ENCODE results near the gene JMJD6.

JMJD6 gene

GRCh38 chr17:76726231-76726775, at the start of gene JMJD6:
JMJD6 (minus strand) TSS chr17:76726606; CDS start chr17:76726475, 131 bp downstream.
- Histone ChIP-seq H3K9me3 (ENCODE audit: control insufficient read depth, low read length) (no peaks in the 10 kb centered on the region), H3K36me3 (ENCODE audit: control insufficient read depth, insufficient read depth, low read length, severe bottlenecking) (peaks cover 39% of the 10 kb centered on the region), H3K9ac (ENCODE audit: low read length) (peak within 1 kb of the TSS; percentile 98), H3K27me3 (replicated peaks; ENCODE audit: control insufficient read depth, insufficient read depth, low read length) (no peaks in the 10 kb centered on the region), H3K4me3 (ENCODE audit: low read length) (peak within 1 kb of the TSS; percentile 92), H3K4me1 (ENCODE audit: control insufficient read depth, insufficient read depth, low read length) (peaks cover 35% of the 10 kb centered on the region)
- peak; percentile 97 for DNase-seq (ENCODE audit: low read depth)

- DNase-seq (ENCODE audit: low read depth), result no peak
- H3K27me3 ChIP-seq (replicated peaks; ENCODE audit: control insufficient read depth, insufficient read depth, low read length), result no peaks in the 10 kb centered on the region
- H3K4me1 ChIP-seq (ENCODE audit: control insufficient read depth, insufficient read depth, low read length), result peaks cover 8% of the 10 kb centered on the region
- H3K36me3 ChIP-seq (ENCODE audit: control insufficient read depth, insufficient read depth, low read length, severe bottlenecking), result peaks cover 54% of the 10 kb centered on the region
- H3K9ac ChIP-seq (ENCODE audit: low read length), result no peak overlapping the region
- H3K4me3 ChIP-seq (ENCODE audit: low read length), result no peak overlapping the region
- H3K9me3 ChIP-seq (ENCODE audit: control insufficient read depth, low read length), result no peaks in the 10 kb centered on the region
Measured at GRCh38 chr17:76775021-76775600, 48.7 kb upstream of the JMJD6 start.

- DNase-seq (ENCODE audit: low read depth), result peak; percentile 81
- H3K4me3 ChIP-seq (ENCODE audit: low read length), result peak overlapping the region; percentile 45
Measured at GRCh38 chr17:76772842-76773525, 46.6 kb upstream of the JMJD6 start.

GRCh38 chr17:76758570-76758969, 32.2 kb upstream of the JMJD6 start:
- H3K4me1 ChIP-seq (ENCODE audit: control insufficient read depth, insufficient read depth, low read length), result no peaks in the 10 kb centered on the region
- H3K36me3 ChIP-seq (ENCODE audit: control insufficient read depth, insufficient read depth, low read length, severe bottlenecking), result peaks cover 40% of the 10 kb centered on the region
- H3K4me3 ChIP-seq (ENCODE audit: low read length), result no peak overlapping the region
- no peaks in the 10 kb centered on the region for H3K27me3 ChIP-seq (replicated peaks; ENCODE audit: control insufficient read depth, insufficient read depth, low read length)
- H3K9me3 ChIP-seq (ENCODE audit: control insufficient read depth, low read length), result no peaks in the 10 kb centered on the region
- H3K9ac ChIP-seq (ENCODE audit: low read length), result no peak overlapping the region
- DNase-seq (ENCODE audit: low read depth), result no peak

More at GRCh38 chr17:76772842-76773525, 46.6 kb upstream of the JMJD6 start:
- H3K27me3 ChIP-seq (replicated peaks; ENCODE audit: control insufficient read depth, insufficient read depth, low read length), result no peaks in the 10 kb centered on the region
- H3K9me3 ChIP-seq (ENCODE audit: control insufficient read depth, low read length), result no peaks in the 10 kb centered on the region
- peaks cover 63% of the 10 kb centered on the region for H3K36me3 ChIP-seq (ENCODE audit: control insufficient read depth, insufficient read depth, low read length, severe bottlenecking)
- peaks cover 8% of the 10 kb centered on the region for H3K4me1 ChIP-seq (ENCODE audit: control insufficient read depth, insufficient read depth, low read length)
- H3K9ac ChIP-seq (ENCODE audit: low read length), result peak overlapping the region; percentile 20

GRCh38 chr17:76757256-76757655, 30.9 kb upstream of the JMJD6 start:
- Histone ChIP-seq H3K9ac (ENCODE audit: low read length) (no peak overlapping the region), H3K4me3 (ENCODE audit: low read length) (no peak overlapping the region), H3K27me3 (replicated peaks; ENCODE audit: control insufficient read depth, insufficient read depth, low read length) (no peaks in the 10 kb centered on the region), H3K9me3 (ENCODE audit: control insufficient read depth, low read length) (no peaks in the 10 kb centered on the region), H3K36me3 (ENCODE audit: control insufficient read depth, insufficient read depth, low read length, severe bottlenecking) (peaks cover 49% of the 10 kb centered on the region), H3K4me1 (ENCODE audit: control insufficient read depth, insufficient read depth, low read length) (no peaks in the 10 kb centered on the region)
- no peak for DNase-seq (ENCODE audit: low read depth)

- Histone ChIP-seq H3K4me1 (ENCODE audit: control insufficient read depth, insufficient read depth, low read length) (no peaks in the 10 kb centered on the region), H3K9ac (ENCODE audit: low read length) (no peak overlapping the region), H3K4me3 (ENCODE audit: low read length) (no peak overlapping the region), H3K36me3 (ENCODE audit: control insufficient read depth, insufficient read depth, low read length, severe bottlenecking) (peaks cover 50% of the 10 kb centered on the region), H3K9me3 (ENCODE audit: control insufficient read depth, low read length) (no peaks in the 10 kb centered on the region), H3K27me3 (replicated peaks; ENCODE audit: control insufficient read depth, insufficient read depth, low read length) (no peaks in the 10 kb centered on the region)
- no peak for DNase-seq (ENCODE audit: low read depth)
Measured at GRCh38 chr17:76755285-76755684, 28.9 kb upstream of the JMJD6 start.

GRCh38 chr17:76753061-76753961, 26.9 kb upstream of the JMJD6 start:
- Histone ChIP-seq H3K36me3 (ENCODE audit: control insufficient read depth, insufficient read depth, low read length, severe bottlenecking) (peaks cover 44% of the 10 kb centered on the region), H3K9me3 (ENCODE audit: control insufficient read depth, low read length) (no peaks in the 10 kb centered on the region), H3K27me3 (replicated peaks; ENCODE audit: control insufficient read depth, insufficient read depth, low read length) (no peaks in the 10 kb centered on the region), H3K9ac (ENCODE audit: low read length) (no peak overlapping the region), H3K4me1 (ENCODE audit: control insufficient read depth, insufficient read depth, low read length) (no peaks in the 10 kb centered on the region), H3K4me3 (ENCODE audit: low read length) (no peak overlapping the region)
- no peak for DNase-seq (ENCODE audit: low read depth)

GRCh38 chr17:76752006-76752405, 25.6 kb upstream of the JMJD6 start:
- no peaks in the 10 kb centered on the region for H3K27me3 ChIP-seq (replicated peaks; ENCODE audit: control insufficient read depth, insufficient read depth, low read length)
- DNase-seq (ENCODE audit: low read depth), result no peak
- H3K4me1 ChIP-seq (ENCODE audit: control insufficient read depth, insufficient read depth, low read length), result no peaks in the 10 kb centered on the region
- no peak overlapping the region for H3K9ac ChIP-seq (ENCODE audit: low read length)
- no peak overlapping the region for H3K4me3 ChIP-seq (ENCODE audit: low read length)
- no peaks in the 10 kb centered on the region for H3K9me3 ChIP-seq (ENCODE audit: control insufficient read depth, low read length)
- H3K36me3 ChIP-seq (ENCODE audit: control insufficient read depth, insufficient read depth, low read length, severe bottlenecking), result peaks cover 36% of the 10 kb centered on the region

- no peak overlapping the region for H3K4me3 ChIP-seq (ENCODE audit: low read length)
- no peaks in the 10 kb centered on the region for H3K4me1 ChIP-seq (ENCODE audit: control insufficient read depth, insufficient read depth, low read length)
- peaks cover 36% of the 10 kb centered on the region for H3K36me3 ChIP-seq (ENCODE audit: control insufficient read depth, insufficient read depth, low read length, severe bottlenecking)
- no peak overlapping the region for H3K9ac ChIP-seq (ENCODE audit: low read length)
- DNase-seq (ENCODE audit: low read depth), result no peak
- no peaks in the 10 kb centered on the region for H3K27me3 ChIP-seq (replicated peaks; ENCODE audit: control insufficient read depth, insufficient read depth, low read length)
- no peaks in the 10 kb centered on the region for H3K9me3 ChIP-seq (ENCODE audit: control insufficient read depth, low read length)
Measured at GRCh38 chr17:76751416-76751993, 25.1 kb upstream of the JMJD6 start.

- Histone ChIP-seq H3K9ac (ENCODE audit: low read length) (no peak overlapping the region), H3K27me3 (replicated peaks; ENCODE audit: control insufficient read depth, insufficient read depth, low read length) (no peaks in the 10 kb centered on the region), H3K4me1 (ENCODE audit: control insufficient read depth, insufficient read depth, low read length) (no peaks in the 10 kb centered on the region), H3K4me3 (ENCODE audit: low read length) (no peak overlapping the region), H3K36me3 (ENCODE audit: control insufficient read depth, insufficient read depth, low read length, severe bottlenecking) (peaks cover 45% of the 10 kb centered on the region), H3K9me3 (ENCODE audit: control insufficient read depth, low read length) (no peaks in the 10 kb centered on the region)
- DNase-seq (ENCODE audit: low read depth), result no peak
Measured at GRCh38 chr17:76748657-76749056, 22.3 kb upstream of the JMJD6 start.

Data from adipocyte (in vitro differentiated cells).